Measurements from ENCODE around the gene ARHGAP23. TPM values are rescaled to one million over a fixed set of nuclear protein-coding genes. Genes with fewer than 3 reads are reported as not detected.
A peak's percentile ranks its signal among the peaks of the same experiment; 100 is the strongest.

The ARHGAP23 gene
- total and polyA plus RNA-seq, 2 experiments from 2014 or later, result 21.4 to 150 TPM

GRCh38 chr17:38561416-38562214, 133.4 kb downstream of the ARHGAP23 start:
- peak; percentile 70 for DNase-seq (ENCODE audit: low spot score)

More at GRCh38 chr17:38561416-38562214, 133.4 kb downstream of the ARHGAP23 start:
- Mint-ChIP-seq H3K4me3 (peak overlapping the region; percentile 54; the same call in 1 of the 3 replicates), H3K27ac (no peak overlapping the region), H3K9me3 (no peaks in the 10 kb centered on the region), H3K4me1 (peaks cover 51% of the 10 kb centered on the region), H3K36me3 (ENCODE audit: low read depth) (no peaks in the 10 kb centered on the region; the same call in 2 of the 3 replicates), H3K27me3 (ENCODE audit: insufficient read depth, low read depth, poor library complexity) (peaks cover 89% of the 10 kb centered on the region)
- peaks cover 10% of the 10 kb centered on the region for H4K20me1 ChIP-seq (replicated peaks; ENCODE audit: insufficient read depth)
- TF ChIP-seq JUNB (IDR thresholded peaks at IDR 0.05; ENCODE audit: unreplicated experiment) (no peak), ZNF114 (CRISPR knock-in tag; IDR thresholded peaks at IDR 0.05) (no peak), CREB1 (CRISPR knock-in tag; IDR thresholded peaks at IDR 0.05; ENCODE audit: low read depth) (no peak), CTCF (conservative IDR thresholded peaks at IDR 0.05; ENCODE audit: low read depth in 2 of 2) (peak; percentile 7 to 29; a peak in 2 of 4 replicates), NANOG (IDR thresholded peaks at IDR 0.05; ENCODE audit: borderline replicate concordance) (no peak), EZH2phosphoT487 (IDR thresholded peaks at IDR 0.05; ENCODE audit: unreplicated experiment) (no peak), POLR2AphosphoS5 (IDR thresholded peaks at IDR 0.05; ENCODE audit: low read depth) (no peak), ETS1 (IDR thresholded peaks at IDR 0.05) (no peak), EZH2 (IDR thresholded peaks at IDR 0.05; ENCODE audit: low read depth, unreplicated experiment) (peak; percentile 64), STAT1 (IDR thresholded peaks at IDR 0.05; ENCODE audit: unreplicated experiment) (no peak), ZNF462 (CRISPR knock-in tag; IDR thresholded peaks at IDR 0.05) (no peak), ZNF331 (CRISPR knock-in tag; IDR thresholded peaks at IDR 0.05; ENCODE audit: low read depth) (no peak), REST (IDR thresholded peaks at IDR 0.05; ENCODE audit: unreplicated experiment) (peak; percentile 40)
- H3K79me2 ChIP-seq (replicated peaks; ENCODE audit: insufficient read depth), result no peaks in the 10 kb centered on the region
- peaks cover 20% of the 10 kb centered on the region for H3F3A ChIP-seq (replicated peaks; ENCODE audit: low read depth)
- no peak overlapping the region for H2AFZ ChIP-seq
- ATAC-seq, result peak; percentile 2
- no peaks in the 10 kb centered on the region for H3K9me2 ChIP-seq (ENCODE audit: insufficient read depth)
- H3K27me3 ChIP-seq (ENCODE audit: insufficient read depth), result peaks cover 95% of the 10 kb centered on the region
- H3K4me1 ChIP-seq (ENCODE audit: insufficient read depth), result peaks cover 40% of the 10 kb centered on the region
- no peaks in the 10 kb centered on the region for H3K36me3 ChIP-seq (ENCODE audit: insufficient read depth)
- peak overlapping the region; percentile 75; the same call in 1 of the 2 replicates for H3K4me3 ChIP-seq
- H3K4me2 ChIP-seq, result peak overlapping the region; percentile 96; the same call in 1 of the 2 replicates
- no peak overlapping the region for H3K27ac ChIP-seq (ENCODE audit: low read depth)

Measured in GM23338 (cell line).